Liver (tissue), 9 donors: ENCODE results near the gene CXCL16. TPM values are rescaled to one million over a fixed set of nuclear protein-coding genes. Genes with fewer than 3 reads are reported as not detected.

Experiments
- DNase-seq: peaks from one replicate; pipeline ENCODE4 v3.0.0-alpha.2; 2017; ENCODE audit warnings: low spot score
- H3K27ac ChIP-seq, 2 donors: one replicate each; pipeline ENCODE4 v1.7.0; 2013; ENCODE audit warnings: inconsistent platforms in 2 of 2, low read length in 2 of 2, control low read depth in 1 of 2, low read depth in 1 of 2, mild to moderate bottlenecking in 1 of 2
- H3K27me3 ChIP-seq, 4 donors: one replicate each; pipeline versions ENCODE4 v1.6.1 to v1.7.0; 2013; ENCODE audit warnings: low read length in 3 of 4, inconsistent platforms in 1 of 4, mild to moderate bottlenecking in 1 of 4, moderate library complexity in 1 of 4; ENCODE audit not compliant: control insufficient read depth in 4 of 4, insufficient read depth in 4 of 4
- H3K36me3 ChIP-seq, 4 donors: one replicate each; pipeline versions ENCODE4 v1.6.1 to v1.7.0; 2013; ENCODE audit warnings: low read length in 3 of 4, mild to moderate bottlenecking in 3 of 4, low read depth in 1 of 4, moderate library complexity in 1 of 4; ENCODE audit not compliant: control insufficient read depth in 4 of 4, insufficient read depth in 3 of 4
- H3K4me1 ChIP-seq, 4 donors: one replicate each; pipeline versions ENCODE4 v1.6.1 to v1.7.0; 2013; ENCODE audit warnings: low read length in 3 of 4, mild to moderate bottlenecking in 3 of 4, moderate library complexity in 1 of 4; ENCODE audit not compliant: control insufficient read depth in 4 of 4, insufficient read depth in 4 of 4
- H3K4me3 ChIP-seq, 3 donors: one replicate each; pipeline versions ENCODE4 v1.6.1 to v1.7.0; 2013; ENCODE audit warnings: low read length in 3 of 3, control low read depth in 1 of 3, low read depth in 1 of 3, mild to moderate bottlenecking in 1 of 3
- H3K9ac ChIP-seq, 2 donors: one replicate each; pipeline ENCODE4 v1.7.0; 2013; ENCODE audit warnings: low read length in 2 of 2, mild to moderate bottlenecking in 2 of 2, moderate library complexity in 2 of 2, control low read depth in 1 of 2, low read depth in 1 of 2
- H3K9me3 ChIP-seq, 4 donors: one replicate each; pipeline versions ENCODE4 v1.6.1 to v1.7.0; 2013; ENCODE audit warnings: low read length in 3 of 4; ENCODE audit not compliant: control insufficient read depth in 4 of 4
- ATF3 ChIP-seq: IDR thresholded peaks from 2 replicates; pipeline ENCODE4 v1.6.1; 2016; ENCODE audit warnings: antibody characterized with exemption
- EGR1 ChIP-seq, 2 donors: IDR thresholded peaks; 2 replicates each; pipeline ENCODE4 v1.6.1; 2016 to 2018; ENCODE audit warnings: antibody characterized with exemption in 2 of 2, low read depth in 2 of 2
- FOXA2 ChIP-seq: IDR thresholded peaks from 2 replicates; pipeline ENCODE4 v1.6.1; 2016; ENCODE audit warnings: antibody characterized with exemption
- GABPA ChIP-seq, 2 donors: IDR thresholded peaks in 1 of 2; conservative IDR thresholded peaks in 1 of 2; 2 replicates each; pipeline ENCODE4 v1.6.1; 2016; ENCODE audit warnings: antibody characterized with exemption in 2 of 2, mild to moderate bottlenecking in 1 of 2, moderate library complexity in 1 of 2
- HNF4A ChIP-seq, 2 donors: conservative IDR thresholded peaks; 2 replicates each; pipeline ENCODE4 v1.6.1; 2016; ENCODE audit warnings: antibody characterized with exemption in 2 of 2, mild to moderate bottlenecking in 2 of 2
- HNF4G ChIP-seq: IDR thresholded peaks from 2 replicates; pipeline ENCODE4 v1.6.1; 2016; ENCODE audit warnings: antibody characterized with exemption
- JUND ChIP-seq, 2 donors: IDR thresholded peaks; 2 replicates each; pipeline ENCODE4 v1.6.1; 2016; ENCODE audit warnings: antibody characterized with exemption in 2 of 2
- MAX ChIP-seq: IDR thresholded peaks from 2 replicates; pipeline ENCODE4 v1.6.1; 2016; ENCODE audit warnings: antibody characterized with exemption
- RAD21 ChIP-seq, 2 donors: IDR thresholded peaks; 2 replicates each; pipeline ENCODE4 v1.6.1; 2016; ENCODE audit warnings: antibody characterized with exemption in 2 of 2, mild to moderate bottlenecking in 2 of 2
- RXRA ChIP-seq, 2 donors: IDR thresholded peaks; 2 replicates each; pipeline ENCODE4 v1.6.1; 2017 to 2018; ENCODE audit warnings: antibody characterized with exemption in 2 of 2, mild to moderate bottlenecking in 1 of 2
- SP1 ChIP-seq: IDR thresholded peaks from 2 replicates; pipeline ENCODE4 v1.6.1; 2018; ENCODE audit warnings: antibody characterized with exemption, mild to moderate bottlenecking
- TAF1 ChIP-seq: conservative IDR thresholded peaks from 2 replicates; pipeline ENCODE4 v1.6.1; 2016; ENCODE audit warnings: antibody characterized with exemption, mild to moderate bottlenecking
- YY1 ChIP-seq: IDR thresholded peaks from 2 replicates; pipeline ENCODE4 v1.6.1; 2016; ENCODE audit warnings: antibody characterized with exemption, mild to moderate bottlenecking
- whole genome bisulfite sequencing: extraction: QIAGEN DNeasy Blood & Tissue Kit; methylation state at CpG from one replicate; pipeline ENCODE4 v1.1.7; 2013; 5-methylcytosine and 5-hydroxymethylcytosine counted together
- polyA plus RNA-seq, 2 donors: library from polyadenylated mRNA; stranded (reverse) in 1 of 2; unstranded in 1 of 2; fragments of 200-250 nt in 1 of 2; fragments of >200 nt in 1 of 2; fragmentation: Nextera tagmentation in 1 of 2; extraction: Ambion mirVana in 1 of 2; gene quantifications; one replicate each; pipeline versions ENCODE4 v1.2.1 to v1.2.3, GENCODE V29; 2013 to 2015
- total RNA-seq, 2 donors: library from RNA; depleted of rRNA; stranded (reverse); fragments of >200 nt; gene quantifications; one replicate each; pipeline ENCODE4 v1.2.3, GENCODE V29; 2014
- TF ChIP-seq, protein P1 (sequence below): fragments of 150-350 bp; IDR thresholded peaks from 2 replicates; pipeline ENCODE4 v1.5.1; 2017; ENCODE audit warnings: improper control_type of control experiment, low read depth, low read length; ENCODE audit not compliant: missing input control
- TF ChIP-seq, protein P2 (sequence below): IDR thresholded peaks from 2 replicates; pipeline ENCODE4 v1.6.1; 2016; ENCODE audit warnings: antibody characterized with exemption
- TF ChIP-seq, protein P3 (sequence below): IDR thresholded peaks from 2 replicates; pipeline ENCODE4 v1.6.1; 2016; ENCODE audit warnings: antibody characterized with exemption, mild to moderate bottlenecking
- donor health status: healthy.
- donor health status: healthy.
- donor health status: healthy.
- donor health status: healthy.
- donor health status: healthy.

CXCL16 gene
- total and polyA plus RNA-seq, 4 donors = 10.7 to 41.1 (median 16.1) TPM

DNA sequence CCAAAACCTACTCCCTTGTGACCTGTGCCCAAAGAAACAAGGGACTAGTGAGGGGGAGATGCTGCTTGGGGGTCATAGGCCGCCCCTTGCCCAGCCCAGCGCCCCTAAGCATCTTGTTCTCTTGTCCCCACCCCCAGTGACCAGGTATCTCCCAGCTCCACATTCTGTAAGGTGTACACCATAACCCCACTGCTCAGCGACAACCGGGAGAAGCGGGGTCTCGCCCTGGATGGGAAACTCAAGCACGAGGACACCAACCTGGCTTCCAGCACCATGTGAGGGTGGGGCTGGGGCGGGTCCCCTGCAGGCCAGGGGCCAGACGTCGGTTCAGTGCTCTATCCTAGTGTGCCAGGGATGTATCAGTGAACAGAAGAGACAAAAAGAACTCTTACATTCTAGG is 20.6 kb downstream of the CXCL16 start:
- Histone ChIP-seq H3K4me1 (peaks cover 10 to 27% (median 23%) of the 10 kb centered on the region in 4 donors), H3K36me3 (peaks cover 2 to 8% (median 5%) of the 10 kb centered on the region in 4 donors), H3K27ac (no peak overlapping the region), H3K9me3 (no peaks in the 10 kb centered on the region), H3K4me3 (no peak overlapping the region), H3K9ac (no peak overlapping the region), H3K27me3 (no peaks in the 10 kb centered on the region)
- 89% methylated on average over 10 of the region's 10 CpGs for WGBS
- TF ChIP-seq RXRA (IDR thresholded peaks at IDR 0.05) (no peak), HNF4A (conservative IDR thresholded peaks at IDR 0.05) (no peak), RAD21 (IDR thresholded peaks at IDR 0.05) (no peak), EGR1 (IDR thresholded peaks at IDR 0.05; ENCODE audit: low read depth in 2 of 2) (no peak), GABPA (IDR thresholded peaks at IDR 0.05 in 1 of 2, conservative IDR thresholded peaks at IDR 0.05 in 1 of 2) (no peak), SP1 (no peak), YY1 (no peak), ATF3 (no peak), MAX (no peak), FOXA2 (no peak)
- TF ChIP-seq, protein P1, sequence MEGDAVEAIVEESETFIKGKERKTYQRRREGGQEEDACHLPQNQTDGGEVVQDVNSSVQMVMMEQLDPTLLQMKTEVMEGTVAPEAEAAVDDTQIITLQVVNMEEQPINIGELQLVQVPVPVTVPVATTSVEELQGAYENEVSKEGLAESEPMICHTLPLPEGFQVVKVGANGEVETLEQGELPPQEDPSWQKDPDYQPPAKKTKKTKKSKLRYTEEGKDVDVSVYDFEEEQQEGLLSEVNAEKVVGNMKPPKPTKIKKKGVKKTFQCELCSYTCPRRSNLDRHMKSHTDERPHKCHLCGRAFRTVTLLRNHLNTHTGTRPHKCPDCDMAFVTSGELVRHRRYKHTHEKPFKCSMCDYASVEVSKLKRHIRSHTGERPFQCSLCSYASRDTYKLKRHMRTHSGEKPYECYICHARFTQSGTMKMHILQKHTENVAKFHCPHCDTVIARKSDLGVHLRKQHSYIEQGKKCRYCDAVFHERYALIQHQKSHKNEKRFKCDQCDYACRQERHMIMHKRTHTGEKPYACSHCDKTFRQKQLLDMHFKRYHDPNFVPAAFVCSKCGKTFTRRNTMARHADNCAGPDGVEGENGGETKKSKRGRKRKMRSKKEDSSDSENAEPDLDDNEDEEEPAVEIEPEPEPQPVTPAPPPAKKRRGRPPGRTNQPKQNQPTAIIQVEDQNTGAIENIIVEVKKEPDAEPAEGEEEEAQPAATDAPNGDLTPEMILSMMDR = no peak
- TF ChIP-seq, protein P2, sequence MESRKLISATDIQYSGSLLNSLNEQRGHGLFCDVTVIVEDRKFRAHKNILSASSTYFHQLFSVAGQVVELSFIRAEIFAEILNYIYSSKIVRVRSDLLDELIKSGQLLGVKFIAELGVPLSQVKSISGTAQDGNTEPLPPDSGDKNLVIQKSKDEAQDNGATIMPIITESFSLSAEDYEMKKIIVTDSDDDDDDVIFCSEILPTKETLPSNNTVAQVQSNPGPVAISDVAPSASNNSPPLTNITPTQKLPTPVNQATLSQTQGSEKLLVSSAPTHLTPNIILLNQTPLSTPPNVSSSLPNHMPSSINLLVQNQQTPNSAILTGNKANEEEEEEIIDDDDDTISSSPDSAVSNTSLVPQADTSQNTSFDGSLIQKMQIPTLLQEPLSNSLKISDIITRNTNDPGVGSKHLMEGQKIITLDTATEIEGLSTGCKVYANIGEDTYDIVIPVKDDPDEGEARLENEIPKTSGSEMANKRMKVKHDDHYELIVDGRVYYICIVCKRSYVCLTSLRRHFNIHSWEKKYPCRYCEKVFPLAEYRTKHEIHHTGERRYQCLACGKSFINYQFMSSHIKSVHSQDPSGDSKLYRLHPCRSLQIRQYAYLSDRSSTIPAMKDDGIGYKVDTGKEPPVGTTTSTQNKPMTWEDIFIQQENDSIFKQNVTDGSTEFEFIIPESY = no peak
- TF ChIP-seq, protein P3, sequence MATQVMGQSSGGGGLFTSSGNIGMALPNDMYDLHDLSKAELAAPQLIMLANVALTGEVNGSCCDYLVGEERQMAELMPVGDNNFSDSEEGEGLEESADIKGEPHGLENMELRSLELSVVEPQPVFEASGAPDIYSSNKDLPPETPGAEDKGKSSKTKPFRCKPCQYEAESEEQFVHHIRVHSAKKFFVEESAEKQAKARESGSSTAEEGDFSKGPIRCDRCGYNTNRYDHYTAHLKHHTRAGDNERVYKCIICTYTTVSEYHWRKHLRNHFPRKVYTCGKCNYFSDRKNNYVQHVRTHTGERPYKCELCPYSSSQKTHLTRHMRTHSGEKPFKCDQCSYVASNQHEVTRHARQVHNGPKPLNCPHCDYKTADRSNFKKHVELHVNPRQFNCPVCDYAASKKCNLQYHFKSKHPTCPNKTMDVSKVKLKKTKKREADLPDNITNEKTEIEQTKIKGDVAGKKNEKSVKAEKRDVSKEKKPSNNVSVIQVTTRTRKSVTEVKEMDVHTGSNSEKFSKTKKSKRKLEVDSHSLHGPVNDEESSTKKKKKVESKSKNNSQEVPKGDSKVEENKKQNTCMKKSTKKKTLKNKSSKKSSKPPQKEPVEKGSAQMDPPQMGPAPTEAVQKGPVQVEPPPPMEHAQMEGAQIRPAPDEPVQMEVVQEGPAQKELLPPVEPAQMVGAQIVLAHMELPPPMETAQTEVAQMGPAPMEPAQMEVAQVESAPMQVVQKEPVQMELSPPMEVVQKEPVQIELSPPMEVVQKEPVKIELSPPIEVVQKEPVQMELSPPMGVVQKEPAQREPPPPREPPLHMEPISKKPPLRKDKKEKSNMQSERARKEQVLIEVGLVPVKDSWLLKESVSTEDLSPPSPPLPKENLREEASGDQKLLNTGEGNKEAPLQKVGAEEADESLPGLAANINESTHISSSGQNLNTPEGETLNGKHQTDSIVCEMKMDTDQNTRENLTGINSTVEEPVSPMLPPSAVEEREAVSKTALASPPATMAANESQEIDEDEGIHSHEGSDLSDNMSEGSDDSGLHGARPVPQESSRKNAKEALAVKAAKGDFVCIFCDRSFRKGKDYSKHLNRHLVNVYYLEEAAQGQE = no peak
- no peak for DNase-seq

GRCh38 chr17:4718276-4718675 is 21.5 kb downstream of the CXCL16 start:
- 98% methylated on average over 13 of the region's 13 CpGs for WGBS
- no peak overlapping the region for H3K9ac ChIP-seq
- peaks cover 2 to 8% (median 5%) of the 10 kb centered on the region in 4 donors for H3K36me3 ChIP-seq
- H3K9me3 ChIP-seq = no peaks in the 10 kb centered on the region
- no peaks in the 10 kb centered on the region for H3K27me3 ChIP-seq
- peaks cover 14 to 30% (median 26%) of the 10 kb centered on the region in 4 donors for H3K4me1 ChIP-seq
- no peak overlapping the region for H3K27ac ChIP-seq
- no peak for DNase-seq
- no peak overlapping the region for H3K4me3 ChIP-seq
- TF ChIP-seq HNF4G (no peak), GABPA (IDR thresholded peaks at IDR 0.05 in 1 of 2, conservative IDR thresholded peaks at IDR 0.05 in 1 of 2) (no peak), MAX (no peak), SP1 (no peak), HNF4A (conservative IDR thresholded peaks at IDR 0.05) (no peak), EGR1 (IDR thresholded peaks at IDR 0.05; ENCODE audit: low read depth in 2 of 2) (no peak), JUND (IDR thresholded peaks at IDR 0.05) (no peak), TAF1 (no peak)
- TF ChIP-seq, protein P2 = no peak
- TF ChIP-seq, protein P3 = no peak
